Endothelial cell of umbilical vein (primary cell): ENCODE data around the gene GALNT2. TPM values are rescaled to one million over a fixed set of nuclear protein-coding genes. Genes with fewer than 3 reads are reported as not detected.

ENCODE experiments used
- BruUV-seq: library from RNA; stranded (reverse); fragments of 400-500 nt; replicated peaks from 2 replicates; lab custom pipeline; 2021; lab: Mats Ljungman, UMichigan
- CTCF ChIA-PET: fragments of 300-600, 350-600 bp; sonication (Branson Sonifier 250); formaldehyde crosslinking; loops from one replicate; lab custom pipeline; 2021; ENCODE audit warnings: antibody characterized with exemption, inconsistent platforms; lab: Charles Lee
- POLR2A ChIA-PET: fragments of 300-600, 350-600 bp; sonication (Branson Sonifier 250); formaldehyde crosslinking; loops from one replicate; lab custom pipeline; 2021; ENCODE audit warnings: antibody characterized with exemption, inconsistent platforms; lab: Charles Lee
- DNase-seq: peaks from one replicate; pipeline ENCODE4 v3.0.0-alpha.2; 2011; ENCODE audit warnings: low read depth, low spot score
- FAIRE-seq: peaks from 2 replicates; lab custom pipeline; 2011; peaks lifted over from hg19 to GRCh38; lab: Jason Lieb, UNC
- H2AFZ ChIP-seq: 2 replicates; pipeline ENCODE4 v1.6.0; 2012; ENCODE audit warnings: low read depth, low read length, control low read depth, inconsistent platforms
- H3K27ac ChIP-seq: 2 replicates; pipeline ENCODE4 v1.5.1; 2011; ENCODE audit warnings: low read depth, mild to moderate bottlenecking, control low read depth, low read length, moderate library complexity; ENCODE audit not compliant: insufficient read depth
- H3K27me3 ChIP-seq, 2 experiments: 2 replicates each; pipeline versions ENCODE4 v1.6.0 to v1.6.1; 2011; ENCODE audit warnings: low read length in 2 of 2, mixed read lengths in 1 of 2; ENCODE audit not compliant: control insufficient read depth in 2 of 2, insufficient read depth in 2 of 2
- H3K36me3 ChIP-seq, 2 experiments: 2 replicates in 1 of 2; 3 replicates in 1 of 2; pipeline ENCODE4 v1.5.1; 2011; ENCODE audit warnings: low read length in 2 of 2, mild to moderate bottlenecking in 1 of 2, moderate library complexity in 1 of 2; ENCODE audit not compliant: control insufficient read depth in 2 of 2, insufficient read depth in 2 of 2; ENCODE audit errors: extremely low read depth in 1 of 2
- H3K4me1 ChIP-seq: 3 replicates; pipeline ENCODE4 v1.5.1; 2011; ENCODE audit warnings: mild to moderate bottlenecking, low read length; ENCODE audit not compliant: control insufficient read depth, insufficient read depth; ENCODE audit errors: extremely low read depth
- H3K4me2 ChIP-seq: 2 replicates; pipeline ENCODE4 v1.6.1; 2011; ENCODE audit warnings: low read length, control low read depth, mixed read lengths; ENCODE audit not compliant: insufficient read depth
- H3K4me3 ChIP-seq, 3 experiments: fragments of 200-600 bp in 1 of 3; sonication (generic), shearing (Covaris generic) in 1 of 3; replicated peaks in 1 of 3; 2 replicates each; pipeline ENCODE4 v1.5.1; 2011 to 2016; ENCODE audit warnings: control low read depth in 3 of 3, low read length in 3 of 3, mild to moderate bottlenecking in 2 of 3, inconsistent platforms in 1 of 3, low read depth in 1 of 3, moderate library complexity in 1 of 3; ENCODE audit not compliant: insufficient read depth in 1 of 3
- H3K79me2 ChIP-seq: 2 replicates; pipeline ENCODE4 v1.6.0; 2012; ENCODE audit warnings: low read length, inconsistent platforms; ENCODE audit not compliant: control insufficient read depth, insufficient read depth
- H3K9ac ChIP-seq: replicated peaks from 2 replicates; pipeline ENCODE3; 2011; ENCODE audit warnings: low read length, control low read depth; ENCODE audit not compliant: insufficient read depth; ENCODE audit errors: extremely low read depth
- H3K9me1 ChIP-seq: replicated peaks from 3 replicates; pipeline ENCODE4 v1.6.0; 2011; ENCODE audit warnings: mild to moderate bottlenecking, low read length; ENCODE audit not compliant: control insufficient read depth, insufficient read depth; ENCODE audit errors: extremely low read depth
- H3K9me3 ChIP-seq: replicated peaks from 2 replicates; pipeline ENCODE4 v1.5.1; 2012; ENCODE audit warnings: low read length, inconsistent platforms; ENCODE audit not compliant: control insufficient read depth, insufficient read depth
- H4K20me1 ChIP-seq: replicated peaks from 2 replicates; pipeline ENCODE3; 2011; ENCODE audit warnings: mild to moderate bottlenecking, low read length; ENCODE audit not compliant: control insufficient read depth, insufficient read depth; ENCODE audit errors: extremely low read depth
- CTCF ChIP-seq, 2 donors: IDR thresholded peaks; 1 replicate in 1 of 2; 2 replicates in 1 of 2; pipeline ENCODE4 v1.5.1; 2011; ENCODE audit warnings: low read length in 2 of 2, mild to moderate bottlenecking in 2 of 2, moderate library complexity in 2 of 2, control low read depth in 1 of 2, inconsistent platforms in 1 of 2, low read depth in 1 of 2; ENCODE audit not compliant: insufficient read depth in 1 of 2; ENCODE audit errors: extremely low read depth in 1 of 2
- EZH2 ChIP-seq: IDR thresholded peaks from 2 replicates; pipeline ENCODE4 v1.6.1; 2012; ENCODE audit warnings: borderline replicate concordance, low read depth, mild to moderate bottlenecking, moderate library complexity, low read length, inconsistent platforms; ENCODE audit not compliant: severe bottlenecking
- FOS ChIP-seq: IDR thresholded peaks from 2 replicates; pipeline ENCODE4 v1.6.1; 2011; ENCODE audit warnings: mild to moderate bottlenecking, low read length, moderate library complexity, borderline replicate concordance; ENCODE audit not compliant: insufficient read depth
- GATA2 ChIP-seq: IDR thresholded peaks from 2 replicates; pipeline ENCODE4 v1.7.0; 2011; ENCODE audit warnings: low read depth, mild to moderate bottlenecking, moderate library complexity, mixed read lengths, low read length; ENCODE audit not compliant: insufficient read length, insufficient read depth
- JUN ChIP-seq: IDR thresholded peaks from 2 replicates; pipeline ENCODE4 v1.6.1; 2011; ENCODE audit warnings: borderline replicate concordance, low read depth; ENCODE audit not compliant: insufficient read length, insufficient read depth
- MYC ChIP-seq: IDR thresholded peaks from one replicate; pipeline ENCODE4 v1.6.1; 2011; ENCODE audit warnings: mild to moderate bottlenecking, low read depth, low read length
- POLR2A ChIP-seq: IDR thresholded peaks from 2 replicates; pipeline ENCODE4 v1.6.1; 2012; ENCODE audit warnings: low read depth, mild to moderate bottlenecking, control low read depth, low read length
- POLR2AphosphoS5 ChIP-seq: IDR thresholded peaks from 2 replicates; pipeline ENCODE4 v1.6.1; 2012; ENCODE audit warnings: low read depth, mild to moderate bottlenecking, control low read depth, low read length, moderate library complexity; ENCODE audit not compliant: insufficient read depth
- dilution Hi-C: fragments of 300-500 bp; cut with MboI; formaldehyde crosslinking; loops from one replicate; pipeline ENCODE4 v1.15.0; 2019; ENCODE audit warnings: low sequenced_read_pairs; ENCODE audit not compliant: extremely low pct_ligation_motif_present
- intact Hi-C: fragments of 100-400 bp; cut with micrococcal nuclease; formaldehyde crosslinking; loops from one replicate; pipeline ENCODE4 v1.10.0; 2022
- polyA plus RNA-seq, 4 experiments: library from polyadenylated mRNA; depleted of rRNA in 3 of 4; stranded (reverse) in 3 of 4; unstranded in 1 of 4; fragments of >200 nt; gene quantifications; 2 replicates each; pipeline versions ENCODE4 v1.2.1 to v1.2.3, GENCODE V29; 2011 to 2012; ENCODE audit warnings: missing spikeins in 1 of 4
- total RNA-seq: library from RNA; stranded (reverse); gene quantifications from 2 replicates; pipeline ENCODE4 v1.2.3, GENCODE V29; 2021
- TF ChIP-seq, protein P1 (sequence below): IDR thresholded peaks from 2 replicates; pipeline ENCODE4 v1.6.1; 2011; ENCODE audit not compliant: insufficient read depth, insufficient read length

Gene GALNT2
- total and polyA plus RNA-seq, 2 donors (not counting 3 experiments of a cell fraction or from before 2014, with no cell fraction given) = 56.3 to 77.5 TPM

DNA sequence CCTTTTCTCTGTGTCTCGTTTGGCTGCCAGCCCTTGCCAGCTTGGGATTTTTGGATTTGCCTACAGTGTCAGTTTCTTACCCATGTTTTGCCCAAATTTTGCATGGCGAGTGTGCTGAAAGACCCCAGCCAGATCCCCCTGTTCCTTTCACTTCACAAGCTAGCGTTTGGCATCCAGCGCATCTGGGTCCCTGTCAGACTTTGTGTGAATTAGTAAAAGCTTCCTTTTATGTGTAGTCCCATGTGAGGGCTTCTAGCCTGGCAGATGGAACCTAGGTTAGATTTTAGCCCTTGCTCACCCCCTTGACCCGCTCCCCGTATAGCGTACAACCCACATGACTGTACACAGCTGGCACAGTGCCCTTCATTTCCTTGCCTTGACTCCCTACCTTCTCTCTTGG is 22.3 kb upstream of the GALNT2 start:
- TF ChIP-seq MYC (no peak), JUN (no peak), CTCF (IDR thresholded peaks at IDR 0.05; ENCODE audit: extremely low read depth in 1 of 2, insufficient read depth in 1 of 2, low read depth in 1 of 2, low read length in 2 of 2) (no peak), EZH2 (no peak), POLR2A (no peak), POLR2AphosphoS5 (no peak), GATA2 (no peak), FOS (no peak)
- TF ChIP-seq, protein P1, sequence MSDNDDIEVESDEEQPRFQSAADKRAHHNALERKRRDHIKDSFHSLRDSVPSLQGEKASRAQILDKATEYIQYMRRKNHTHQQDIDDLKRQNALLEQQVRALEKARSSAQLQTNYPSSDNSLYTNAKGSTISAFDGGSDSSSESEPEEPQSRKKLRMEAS = no peak
- no peaks in the 10 kb centered on the region for H3K9me1 ChIP-seq
- H3K9me3 ChIP-seq = no peaks in the 10 kb centered on the region
- intact Hi-C loops (no loop called here), dilution Hi-C loops (no loop called here)
- H3K27ac ChIP-seq = no peak overlapping the region
- H3K4me1 ChIP-seq = no peaks in the 10 kb centered on the region
- H2AFZ ChIP-seq = no peak overlapping the region
- H3K36me3 ChIP-seq = no peaks in the 10 kb centered on the region
- FAIRE-seq = no peak
- no peaks in the 10 kb centered on the region for H3K79me2 ChIP-seq
- POLR2A ChIA-PET = no interaction called here
- H3K4me2 ChIP-seq = no peak overlapping the region
- CTCF ChIA-PET = interaction anchor here (0.7 kb wide), 1 partner anchor 13 kb away, joined by 3 read pairs; no protein-coding TSS in a partner anchor
- H3K4me3 ChIP-seq = no peak overlapping the region
- H3K9ac ChIP-seq = no peak overlapping the region
- no peak for DNase-seq
- no peaks in the 10 kb centered on the region for H4K20me1 ChIP-seq
- peaks cover 8 to 11% of the 10 kb centered on the region in 2 experiments for H3K27me3 ChIP-seq
- no TSS peak for BruUV-seq
